ENCODE results near the gene ADPGK. TPM values are rescaled to one million over a fixed set of nuclear protein-coding genes. Genes with fewer than 3 reads are reported as not detected.

ADPGK gene
- total RNA-seq, 1 donor from 2014 or later = 67.3 TPM

- Histone ChIP-seq H2AFZ (ENCODE audit: low read depth, low read length) (no peak overlapping the region), H3K4me3 (ENCODE audit: insufficient read depth, low read depth, low read length) (no peak overlapping the region), H3K4me2 (ENCODE audit: low read length) (no peak overlapping the region), H3K36me3 (ENCODE audit: insufficient read depth, low read length) (peaks cover 25% of the 10 kb centered on the region), H3K9ac (ENCODE audit: low read length) (no peak overlapping the region), H3K27ac (ENCODE audit: low read depth, low read length) (no peak overlapping the region), H3K9me3 (ENCODE audit: insufficient read depth, low read depth, low read length) (no peaks in the 10 kb centered on the region), H3K79me2 (ENCODE audit: insufficient read depth, low read length) (peaks cover 51% of the 10 kb centered on the region), H3K4me1 (ENCODE audit: insufficient read depth, low read length) (peaks cover 4% of the 10 kb centered on the region), H3K27me3 (ENCODE audit: insufficient read depth, low read length) (no peaks in the 10 kb centered on the region), H4K20me1 (ENCODE audit: insufficient read depth, low read length) (peaks cover 54% of the 10 kb centered on the region)
- peaks cover 6% of the 10 kb centered on the region for H3K36me3 Mint-ChIP-seq (ENCODE audit: low read depth, unreplicated experiment)
- TF ChIP-seq EZH2 (IDR thresholded peaks at IDR 0.05; ENCODE audit: insufficient read depth, low read length) = no peak
- TF ChIP-seq, protein P1, sequence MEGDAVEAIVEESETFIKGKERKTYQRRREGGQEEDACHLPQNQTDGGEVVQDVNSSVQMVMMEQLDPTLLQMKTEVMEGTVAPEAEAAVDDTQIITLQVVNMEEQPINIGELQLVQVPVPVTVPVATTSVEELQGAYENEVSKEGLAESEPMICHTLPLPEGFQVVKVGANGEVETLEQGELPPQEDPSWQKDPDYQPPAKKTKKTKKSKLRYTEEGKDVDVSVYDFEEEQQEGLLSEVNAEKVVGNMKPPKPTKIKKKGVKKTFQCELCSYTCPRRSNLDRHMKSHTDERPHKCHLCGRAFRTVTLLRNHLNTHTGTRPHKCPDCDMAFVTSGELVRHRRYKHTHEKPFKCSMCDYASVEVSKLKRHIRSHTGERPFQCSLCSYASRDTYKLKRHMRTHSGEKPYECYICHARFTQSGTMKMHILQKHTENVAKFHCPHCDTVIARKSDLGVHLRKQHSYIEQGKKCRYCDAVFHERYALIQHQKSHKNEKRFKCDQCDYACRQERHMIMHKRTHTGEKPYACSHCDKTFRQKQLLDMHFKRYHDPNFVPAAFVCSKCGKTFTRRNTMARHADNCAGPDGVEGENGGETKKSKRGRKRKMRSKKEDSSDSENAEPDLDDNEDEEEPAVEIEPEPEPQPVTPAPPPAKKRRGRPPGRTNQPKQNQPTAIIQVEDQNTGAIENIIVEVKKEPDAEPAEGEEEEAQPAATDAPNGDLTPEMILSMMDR (IDR thresholded peaks at IDR 0.05; ENCODE audit: insufficient read depth, low read depth, low read length) = no peak
- H3K9me3 Mint-ChIP-seq (ENCODE audit: unreplicated experiment) = no peaks in the 10 kb centered on the region
- DNase-seq (ENCODE audit: low read depth) = no peak
- H3K27me3 Mint-ChIP-seq (ENCODE audit: low read depth, unreplicated experiment) = no peaks in the 10 kb centered on the region
- H3K4me1 Mint-ChIP-seq (ENCODE audit: low read depth, unreplicated experiment) = peaks cover 14% of the 10 kb centered on the region
- FAIRE-seq = no peak
- H3K27ac Mint-ChIP-seq (ENCODE audit: unreplicated experiment) = no peak overlapping the region
- H3K4me3 Mint-ChIP-seq (ENCODE audit: unreplicated experiment) = no peak overlapping the region
These were observed 8.7 kb downstream of the ADPGK start for GRCh38 chr15:72774696-72775383.

DNA sequence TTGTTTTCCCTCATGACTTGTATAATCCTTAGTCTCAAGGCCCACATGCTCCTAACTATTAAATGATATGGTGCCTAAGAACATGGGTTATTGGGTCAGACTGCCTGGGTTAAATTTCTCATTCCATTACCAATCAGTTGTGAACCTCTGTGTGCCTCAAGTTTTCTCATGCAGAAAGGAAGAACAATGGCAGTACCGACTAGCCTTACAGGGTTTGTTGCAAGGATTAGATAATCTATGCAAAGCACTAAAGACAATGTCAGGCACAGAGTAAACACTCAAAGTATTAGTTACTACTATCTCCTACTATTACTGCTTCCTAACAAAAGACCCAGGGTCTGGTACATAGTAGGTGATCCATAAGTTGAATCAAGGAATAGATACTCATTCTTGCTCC is 12.2 kb downstream of the ADPGK start:
- Mint-ChIP-seq H3K9me3 (ENCODE audit: unreplicated experiment) (peaks cover 4% of the 10 kb centered on the region), H3K36me3 (ENCODE audit: low read depth, unreplicated experiment) (peaks cover 27% of the 10 kb centered on the region), H3K4me3 (ENCODE audit: unreplicated experiment) (no peak overlapping the region), H3K27ac (ENCODE audit: unreplicated experiment) (no peak overlapping the region), H3K4me1 (ENCODE audit: low read depth, unreplicated experiment) (peaks cover 8% of the 10 kb centered on the region), H3K27me3 (ENCODE audit: low read depth, unreplicated experiment) (no peaks in the 10 kb centered on the region)
- Histone ChIP-seq H3K27ac (ENCODE audit: low read depth, low read length) (no peak overlapping the region), H3K4me2 (ENCODE audit: low read length) (no peak overlapping the region), H3K27me3 (ENCODE audit: insufficient read depth, low read length) (no peaks in the 10 kb centered on the region), H3K9me3 (ENCODE audit: insufficient read depth, low read depth, low read length) (no peaks in the 10 kb centered on the region), H3K79me2 (ENCODE audit: insufficient read depth, low read length) (peaks cover 40% of the 10 kb centered on the region), H2AFZ (ENCODE audit: low read depth, low read length) (no peak overlapping the region), H3K4me1 (ENCODE audit: insufficient read depth, low read length) (peaks cover 4% of the 10 kb centered on the region), H4K20me1 (ENCODE audit: insufficient read depth, low read length) (peaks cover 36% of the 10 kb centered on the region), H3K36me3 (ENCODE audit: insufficient read depth, low read length) (peaks cover 38% of the 10 kb centered on the region), H3K4me3 (ENCODE audit: insufficient read depth, low read depth, low read length) (no peak overlapping the region), H3K9ac (ENCODE audit: low read length) (no peak overlapping the region)
- FAIRE-seq (no peak), DNase-seq (ENCODE audit: low read depth) (no peak)
- no peak for TF ChIP-seq EZH2 (IDR thresholded peaks at IDR 0.05; ENCODE audit: insufficient read depth, low read length)

- no peak for DNase-seq (ENCODE audit: low read depth)
- no peak overlapping the region for H3K27ac ChIP-seq (ENCODE audit: low read depth, low read length)
- H3K27me3 ChIP-seq (ENCODE audit: insufficient read depth, low read length) = no peaks in the 10 kb centered on the region
- H3K4me2 ChIP-seq (ENCODE audit: low read length) = no peak overlapping the region
- H3K9me3 Mint-ChIP-seq (ENCODE audit: unreplicated experiment) = peaks cover 4% of the 10 kb centered on the region
- peak overlapping the region; percentile 45 for H3K27ac Mint-ChIP-seq (ENCODE audit: unreplicated experiment)
- peaks cover 8% of the 10 kb centered on the region for H3K4me1 Mint-ChIP-seq (ENCODE audit: low read depth, unreplicated experiment)
- peaks cover 38% of the 10 kb centered on the region for H3K36me3 ChIP-seq (ENCODE audit: insufficient read depth, low read length)
- no peak for FAIRE-seq
- peaks cover 38% of the 10 kb centered on the region for H3K79me2 ChIP-seq (ENCODE audit: insufficient read depth, low read length)
- no peaks in the 10 kb centered on the region for H3K9me3 ChIP-seq (ENCODE audit: insufficient read depth, low read depth, low read length)
- H2AFZ ChIP-seq (ENCODE audit: low read depth, low read length) = no peak overlapping the region
- no peak overlapping the region for H3K4me3 ChIP-seq (ENCODE audit: insufficient read depth, low read depth, low read length)
- H3K4me3 Mint-ChIP-seq (ENCODE audit: unreplicated experiment) = no peak overlapping the region
- peaks cover 31% of the 10 kb centered on the region for H3K36me3 Mint-ChIP-seq (ENCODE audit: low read depth, unreplicated experiment)
- no peak overlapping the region for H3K9ac ChIP-seq (ENCODE audit: low read length)
- TF ChIP-seq, protein P1 (IDR thresholded peaks at IDR 0.05; ENCODE audit: insufficient read depth, low read depth, low read length) = no peak
- no peak for TF ChIP-seq EZH2 (IDR thresholded peaks at IDR 0.05; ENCODE audit: insufficient read depth, low read length)
- peaks cover 4% of the 10 kb centered on the region for H3K4me1 ChIP-seq (ENCODE audit: insufficient read depth, low read length)
- H3K27me3 Mint-ChIP-seq (ENCODE audit: low read depth, unreplicated experiment) = no peaks in the 10 kb centered on the region
- H4K20me1 ChIP-seq (ENCODE audit: insufficient read depth, low read length) = peaks cover 40% of the 10 kb centered on the region
These were observed 12.8 kb downstream of the ADPGK start for GRCh38 chr15:72770673-72771328.

Data from astrocyte (in vitro differentiated cells and primary cell).